GM12874 (cell line): ENCODE results near the gene FGD2.

Experiments used
- CTCF ChIP-seq: IDR thresholded peaks from 2 replicates; pipeline ENCODE4 v1.5.1; 2011; ENCODE audit warnings: low read depth, mild to moderate bottlenecking, control low read depth, low read length, moderate library complexity; ENCODE audit not compliant: insufficient read depth

FGD2 gene

DNA sequence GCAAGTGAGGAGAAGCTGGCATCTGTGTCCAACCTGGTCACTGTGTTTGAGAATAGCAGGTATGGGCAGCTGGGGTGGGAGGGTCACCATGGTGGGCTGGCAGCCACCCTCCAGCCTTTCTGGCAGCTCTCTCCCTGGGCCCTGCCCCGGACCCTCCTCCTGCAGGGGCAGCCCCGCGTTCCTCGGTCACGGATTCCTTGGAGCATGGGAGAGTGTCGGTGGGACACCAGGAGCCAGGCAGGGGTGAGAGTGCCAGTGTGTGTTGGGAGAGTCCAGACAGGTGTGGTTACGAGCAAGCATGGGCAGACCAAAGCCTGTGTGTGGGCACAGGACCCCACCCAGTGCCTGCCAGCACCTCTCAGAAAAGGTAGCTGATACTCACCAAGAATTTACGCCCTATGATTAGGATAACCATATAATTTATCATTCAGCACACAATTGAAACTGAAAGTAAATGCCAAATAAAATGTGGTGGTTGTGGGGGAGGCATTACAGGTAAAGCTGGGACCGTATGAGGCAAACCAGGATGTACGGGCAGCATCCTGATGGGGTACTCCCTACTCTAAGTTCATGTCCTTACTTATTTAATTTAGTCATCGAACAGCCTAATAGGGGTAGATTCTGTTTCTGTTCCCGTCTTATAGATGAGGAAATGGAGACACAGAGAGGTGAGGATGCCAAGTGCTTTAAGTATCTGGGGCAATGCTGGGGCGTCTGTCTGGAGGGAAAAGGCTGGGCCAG, 542 bp downstream of the FGD2 start:
- TF ChIP-seq CTCF, result no peak

- no peak for TF ChIP-seq CTCF
Measured at GRCh38 chr6:37006793-37007339, 1.4 kb downstream of the FGD2 start.

DNA sequence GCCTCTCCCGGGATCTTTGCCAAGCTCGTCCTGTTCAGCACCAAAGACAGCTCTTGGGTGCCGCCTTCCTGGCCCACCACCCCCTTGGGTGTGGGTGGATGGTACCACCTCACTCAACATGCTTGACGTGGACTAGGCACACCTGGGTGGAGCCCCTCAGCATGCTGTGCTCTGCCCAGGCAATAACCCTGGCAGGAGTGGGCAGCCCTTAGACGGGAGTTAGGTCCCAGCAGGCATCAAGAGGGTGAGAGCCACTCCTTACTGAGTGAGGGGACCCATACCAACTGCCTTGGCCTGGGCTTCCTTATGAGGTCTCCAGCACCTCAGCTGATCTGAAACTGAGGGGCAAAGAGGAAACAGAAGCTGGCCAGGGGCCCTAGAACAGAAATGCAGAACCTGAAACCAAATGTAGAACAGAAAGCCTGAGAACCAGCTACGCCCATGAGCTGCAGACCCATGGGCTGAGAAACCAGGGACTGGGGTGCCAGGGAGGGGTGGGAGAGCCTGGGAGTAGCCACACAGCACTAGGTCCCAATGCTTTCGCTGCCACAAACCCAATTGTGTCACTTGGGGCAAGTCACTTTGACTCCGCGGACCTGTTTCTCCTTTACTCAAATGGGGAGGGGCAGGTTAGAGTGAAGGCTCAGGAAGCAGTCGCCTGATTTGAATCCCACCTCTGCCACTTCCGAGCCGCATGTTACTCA, 2.0 kb downstream of the FGD2 start:
- no peak for TF ChIP-seq CTCF

- TF ChIP-seq CTCF, result no peak
Measured at GRCh38 chr6:37008484-37009465, 3.3 kb downstream of the FGD2 start.

GRCh38 chr6:37010402-37010892, 5.0 kb downstream of the FGD2 start:
- no peak for TF ChIP-seq CTCF

DNA sequence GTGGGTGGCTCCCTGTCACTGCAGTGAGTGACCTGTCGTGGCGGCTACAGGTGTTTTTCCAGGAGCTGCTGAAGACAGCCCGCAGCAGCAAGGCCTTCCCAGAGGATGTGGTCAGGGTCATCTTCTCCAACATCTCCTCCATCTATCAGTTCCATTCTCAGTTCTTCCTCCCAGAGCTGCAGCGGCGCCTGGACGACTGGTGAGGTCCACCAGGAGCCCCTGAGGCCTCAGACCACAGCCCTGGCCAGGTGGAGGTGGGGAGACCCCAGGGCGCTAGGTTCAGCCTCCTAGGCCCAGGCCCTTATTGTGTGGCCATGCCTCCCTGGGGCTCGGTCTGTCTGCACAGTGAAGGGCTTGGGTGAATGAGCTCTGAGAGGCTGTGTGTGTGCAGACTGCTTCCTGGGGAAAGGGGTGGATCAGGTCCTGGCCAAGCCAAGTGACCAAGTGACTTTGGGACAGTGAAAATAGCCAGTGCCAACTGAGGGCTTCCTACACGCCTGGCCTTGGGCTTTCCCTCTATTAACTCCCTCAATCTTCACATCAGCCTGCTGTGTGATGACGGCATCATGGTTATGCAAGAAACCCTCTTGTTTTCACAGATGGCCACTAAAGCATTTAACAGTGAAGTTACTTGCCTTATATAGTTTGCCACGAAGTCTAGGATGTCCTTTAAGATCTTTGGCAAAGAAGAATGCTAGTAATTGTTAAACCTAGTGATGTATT, 6.4 kb downstream of the FGD2 start:
- TF ChIP-seq CTCF, result no peak
